ENCODE results near the gene DCUN1D4.
A peak's percentile ranks its signal among the peaks of the same experiment; 100 is the strongest.

DCUN1D4 gene

GRCh38 chr4:51842554-51843308, at the start of gene DCUN1D4:
Gene DCUN1D4, plus strand, starts transcription at chr4:51843153. Its CDS starts 90 bp downstream, at chr4:51843243.
- DNase-seq (ENCODE audit: low read depth), result peak; percentile 95

- DNase-seq (ENCODE audit: low read depth), result no peak
Observed at GRCh38 chr4:51820443-51821234, 22.3 kb upstream of the DCUN1D4 start.

- no peak for DNase-seq (ENCODE audit: low read depth)
Observed at GRCh38 chr4:51825341-51825740, 17.6 kb upstream of the DCUN1D4 start.

GRCh38 chr4:51830156-51830720, 12.7 kb upstream of the DCUN1D4 start:
- DNase-seq (ENCODE audit: low read depth), result no peak

GRCh38 chr4:51831133-51831532, 11.8 kb upstream of the DCUN1D4 start:
- peak; percentile 52 for DNase-seq (ENCODE audit: low read depth)

- DNase-seq (ENCODE audit: low read depth), result no peak
Observed at GRCh38 chr4:51833236-51833635, 9.7 kb upstream of the DCUN1D4 start.

- no peak for DNase-seq (ENCODE audit: low read depth)
Observed at GRCh38 chr4:51835079-51835478, 7.9 kb upstream of the DCUN1D4 start.

GRCh38 chr4:51835855-51836254, 7.1 kb upstream of the DCUN1D4 start:
- DNase-seq (ENCODE audit: low read depth), result no peak

- DNase-seq (ENCODE audit: low read depth), result no peak
Observed at GRCh38 chr4:51836549-51836948, 6.4 kb upstream of the DCUN1D4 start.

- no peak for DNase-seq (ENCODE audit: low read depth)
Observed at GRCh38 chr4:51840781-51841180, 2.2 kb upstream of the DCUN1D4 start.

GRCh38 chr4:51842167-51842553, 793 bp upstream of the DCUN1D4 start:
- no peak for DNase-seq (ENCODE audit: low read depth)

- DNase-seq (ENCODE audit: low read depth), result peak; percentile 51
Observed at GRCh38 chr4:51843309-51844152, 578 bp downstream of the DCUN1D4 start.

- peak; percentile 71 for DNase-seq (ENCODE audit: low read depth)
Observed at GRCh38 chr4:51844153-51845054, 1.5 kb downstream of the DCUN1D4 start.

- DNase-seq (ENCODE audit: low read depth), result no peak
Observed at GRCh38 chr4:51845055-51845426, 2.1 kb downstream of the DCUN1D4 start.

- no peak for DNase-seq (ENCODE audit: low read depth)
Observed at GRCh38 chr4:51845711-51846110, 2.8 kb downstream of the DCUN1D4 start.

GRCh38 chr4:51849430-51849829, 6.5 kb downstream of the DCUN1D4 start:
- no peak for DNase-seq (ENCODE audit: low read depth)

- DNase-seq (ENCODE audit: low read depth), result no peak
Observed at GRCh38 chr4:51850294-51850693, 7.3 kb downstream of the DCUN1D4 start.

GRCh38 chr4:51851090-51851936, 8.4 kb downstream of the DCUN1D4 start:
- no peak for DNase-seq (ENCODE audit: low read depth)

- DNase-seq (ENCODE audit: low read depth), result no peak
Observed at GRCh38 chr4:51851937-51852290, 9.0 kb downstream of the DCUN1D4 start.

GRCh38 chr4:51853027-51853682, 10.2 kb downstream of the DCUN1D4 start:
- DNase-seq (ENCODE audit: low read depth), result no peak
